ENCODE results near the gene MYL11.

The MYL11 gene

DNA sequence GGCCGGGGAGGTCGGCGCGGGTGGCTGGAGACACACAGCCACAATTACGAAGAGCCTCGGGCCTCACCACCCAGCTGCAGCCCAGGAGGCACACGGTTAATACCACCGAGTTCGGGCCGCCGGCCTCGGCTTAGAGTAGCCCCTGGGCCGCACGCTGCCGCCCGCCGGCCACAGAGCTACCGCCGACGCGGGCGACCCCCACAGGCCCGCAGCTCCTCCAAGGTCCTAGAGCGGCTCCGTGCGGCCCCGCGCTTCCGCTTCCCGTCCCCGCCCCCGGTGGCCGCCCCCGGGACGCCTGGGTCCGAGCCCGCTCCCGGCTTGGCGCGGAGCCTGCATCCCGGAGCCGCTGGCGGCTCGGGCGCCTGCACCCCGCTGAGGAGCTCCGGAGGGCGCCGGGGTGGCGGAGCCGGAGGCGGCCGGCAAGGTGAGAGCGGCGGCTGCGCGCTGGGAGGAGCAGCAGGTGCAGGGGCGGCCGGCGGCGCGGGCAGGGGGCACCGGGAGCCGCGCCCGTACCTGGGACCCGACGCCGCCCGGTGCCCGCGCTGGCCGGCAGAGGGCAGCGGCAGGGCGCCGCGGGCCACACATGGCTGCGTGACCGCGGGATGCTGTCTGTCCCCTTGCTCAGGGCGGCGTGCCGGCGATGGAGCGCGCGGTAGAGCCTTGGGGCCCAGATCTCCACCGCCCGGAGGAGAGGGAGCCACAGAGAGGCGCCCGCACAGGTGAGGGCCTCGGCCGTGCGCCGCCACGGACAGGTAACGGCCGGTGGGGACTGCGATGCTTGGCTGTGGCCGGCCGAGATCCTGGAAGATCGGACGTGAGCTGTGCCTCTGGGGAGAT, 20.8 kb downstream of the MYL11 start, which contains the start of gene ZNF48 (continued):
- peak; percentile 92 for TF ChIP-seq ZBTB26 (tag by site-specific recombination; optimal IDR thresholded peaks at IDR 0.05)
- peak; percentile 90 for TF ChIP-seq ZFHX2 (tag by site-specific recombination; conservative IDR thresholded peaks at IDR 0.05)
- peak; percentile 92 for TF ChIP-seq ZSCAN30 (tag by site-specific recombination; IDR thresholded peaks at IDR 0.05)
- no peak for TF ChIP-seq ZSCAN16 (tag by site-specific recombination; IDR thresholded peaks at IDR 0.05)
- TF ChIP-seq SCRT1 (tag by site-specific recombination; IDR thresholded peaks at IDR 0.05; ENCODE audit: borderline replicate concordance) = no peak
- peak; percentile 54; the same call in 1 of the 2 replicates for TF ChIP-seq ZNF239 (tag by site-specific recombination; IDR thresholded peaks at IDR 0.05)
- TF ChIP-seq, protein P1, sequence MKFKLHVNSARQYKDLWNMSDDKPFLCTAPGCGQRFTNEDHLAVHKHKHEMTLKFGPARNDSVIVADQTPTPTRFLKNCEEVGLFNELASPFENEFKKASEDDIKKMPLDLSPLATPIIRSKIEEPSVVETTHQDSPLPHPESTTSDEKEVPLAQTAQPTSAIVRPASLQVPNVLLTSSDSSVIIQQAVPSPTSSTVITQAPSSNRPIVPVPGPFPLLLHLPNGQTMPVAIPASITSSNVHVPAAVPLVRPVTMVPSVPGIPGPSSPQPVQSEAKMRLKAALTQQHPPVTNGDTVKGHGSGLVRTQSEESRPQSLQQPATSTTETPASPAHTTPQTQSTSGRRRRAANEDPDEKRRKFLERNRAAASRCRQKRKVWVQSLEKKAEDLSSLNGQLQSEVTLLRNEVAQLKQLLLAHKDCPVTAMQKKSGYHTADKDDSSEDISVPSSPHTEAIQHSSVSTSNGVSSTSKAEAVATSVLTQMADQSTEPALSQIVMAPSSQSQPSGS (tag by site-specific recombination; IDR thresholded peaks at IDR 0.05; ENCODE audit: low read depth) = no peak
- peak; percentile 78 for TF ChIP-seq KLF9 (tag by site-specific recombination; IDR thresholded peaks at IDR 0.05; ENCODE audit: low read depth)
- TF ChIP-seq, protein P2, sequence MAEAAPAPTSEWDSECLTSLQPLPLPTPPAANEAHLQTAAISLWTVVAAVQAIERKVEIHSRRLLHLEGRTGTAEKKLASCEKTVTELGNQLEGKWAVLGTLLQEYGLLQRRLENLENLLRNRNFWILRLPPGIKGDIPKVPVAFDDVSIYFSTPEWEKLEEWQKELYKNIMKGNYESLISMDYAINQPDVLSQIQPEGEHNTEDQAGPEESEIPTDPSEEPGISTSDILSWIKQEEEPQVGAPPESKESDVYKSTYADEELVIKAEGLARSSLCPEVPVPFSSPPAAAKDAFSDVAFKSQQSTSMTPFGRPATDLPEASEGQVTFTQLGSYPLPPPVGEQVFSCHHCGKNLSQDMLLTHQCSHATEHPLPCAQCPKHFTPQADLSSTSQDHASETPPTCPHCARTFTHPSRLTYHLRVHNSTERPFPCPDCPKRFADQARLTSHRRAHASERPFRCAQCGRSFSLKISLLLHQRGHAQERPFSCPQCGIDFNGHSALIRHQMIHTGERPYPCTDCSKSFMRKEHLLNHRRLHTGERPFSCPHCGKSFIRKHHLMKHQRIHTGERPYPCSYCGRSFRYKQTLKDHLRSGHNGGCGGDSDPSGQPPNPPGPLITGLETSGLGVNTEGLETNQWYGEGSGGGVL (tag by site-specific recombination; IDR thresholded peaks at IDR 0.05) = peak; percentile 58
- TF ChIP-seq ZNF645 (tag by site-specific recombination; IDR thresholded peaks at IDR 0.05) = no peak
- no peak for TF ChIP-seq RBAK (tag by site-specific recombination; IDR thresholded peaks at IDR 0.05)
- no peak for TF ChIP-seq ZNF140 (tag by site-specific recombination; IDR thresholded peaks at IDR 0.05)
- TF ChIP-seq ZNF221 (tag by site-specific recombination; IDR thresholded peaks at IDR 0.05; ENCODE audit: borderline replicate concordance) = no peak; the same call in 1 of the 2 replicates
- TF ChIP-seq SALL2 (tag by site-specific recombination; IDR thresholded peaks at IDR 0.05; ENCODE audit: borderline replicate concordance) = no peak
- TF ChIP-seq ZNF664 (tag by site-specific recombination; IDR thresholded peaks at IDR 0.05) = no peak
- no peak for TF ChIP-seq ZNF521 (tag by site-specific recombination; IDR thresholded peaks at IDR 0.05)
- peak; percentile 70 for TF ChIP-seq ZNF629 (tag by site-specific recombination; IDR thresholded peaks at IDR 0.05)
- TF ChIP-seq ZNF184 (tag by site-specific recombination; IDR thresholded peaks at IDR 0.05) = peak; percentile 75; the same call in 1 of the 2 replicates
- TF ChIP-seq, protein P3, sequence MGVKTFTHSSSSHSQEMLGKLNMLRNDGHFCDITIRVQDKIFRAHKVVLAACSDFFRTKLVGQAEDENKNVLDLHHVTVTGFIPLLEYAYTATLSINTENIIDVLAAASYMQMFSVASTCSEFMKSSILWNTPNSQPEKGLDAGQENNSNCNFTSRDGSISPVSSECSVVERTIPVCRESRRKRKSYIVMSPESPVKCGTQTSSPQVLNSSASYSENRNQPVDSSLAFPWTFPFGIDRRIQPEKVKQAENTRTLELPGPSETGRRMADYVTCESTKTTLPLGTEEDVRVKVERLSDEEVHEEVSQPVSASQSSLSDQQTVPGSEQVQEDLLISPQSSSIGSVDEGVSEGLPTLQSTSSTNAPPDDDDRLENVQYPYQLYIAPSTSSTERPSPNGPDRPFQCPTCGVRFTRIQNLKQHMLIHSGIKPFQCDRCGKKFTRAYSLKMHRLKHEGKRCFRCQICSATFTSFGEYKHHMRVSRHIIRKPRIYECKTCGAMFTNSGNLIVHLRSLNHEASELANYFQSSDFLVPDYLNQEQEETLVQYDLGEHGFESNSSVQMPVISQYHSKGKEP (tag by site-specific recombination; IDR thresholded peaks at IDR 0.05) = peak; percentile 62; the same call in 1 of the 2 replicates
- no peak for TF ChIP-seq ZNF837 (tag by site-specific recombination; IDR thresholded peaks at IDR 0.05)
- no peak for TF ChIP-seq HOXA7 (CRISPR knock-in tag; IDR thresholded peaks at IDR 0.05; ENCODE audit: borderline replicate concordance)
- TF ChIP-seq PRDM1 (tag by site-specific recombination; IDR thresholded peaks at IDR 0.05) = no peak
- TF ChIP-seq ZNF830 (tag by site-specific recombination; IDR thresholded peaks at IDR 0.05; ENCODE audit: low read depth) = no peak
- TF ChIP-seq ZNF555 (tag by site-specific recombination; conservative IDR thresholded peaks at IDR 0.05) = no peak
- no peak for TF ChIP-seq ZNF654 (tag by site-specific recombination; IDR thresholded peaks at IDR 0.05; ENCODE audit: low read depth)
- TF ChIP-seq ZBTB10 (tag by site-specific recombination; IDR thresholded peaks at IDR 0.05) = no peak
- no peak for TF ChIP-seq ZFP37 (tag by site-specific recombination; IDR thresholded peaks at IDR 0.05)
- TF ChIP-seq SP3 (tag by site-specific recombination; IDR thresholded peaks at IDR 0.05) = peak; percentile 84
- no peak for TF ChIP-seq ZNF776 (tag by site-specific recombination; IDR thresholded peaks at IDR 0.05; ENCODE audit: borderline replicate concordance)
- TF ChIP-seq BCL11A (tag by site-specific recombination; IDR thresholded peaks at IDR 0.05; ENCODE audit: low read depth) = 0 out of 2 replicates have a peak, but pooled peaks have one; percentile 31

Measured in HEK293 (cell line).